PFSK-1 (cell line): Measurements from ENCODE around the gene GSTO2.

Experiments
- POLR2AphosphoS5 ChIP-seq: IDR thresholded peaks from 2 replicates; pipeline ENCODE4 v1.6.1; 2012; ENCODE audit warnings: low read depth, mild to moderate bottlenecking, control low read depth, low read length, moderate library complexity
- REST ChIP-seq, 2 experiments: IDR thresholded peaks; 2 replicates each; pipeline versions ENCODE4 v1.6.1 to v1.8.0; 2011 to 2012; ENCODE audit warnings: low read depth in 2 of 2, low read length in 2 of 2, control low read depth in 1 of 2, inconsistent platforms in 1 of 2, mild to moderate bottlenecking in 1 of 2, moderate library complexity in 1 of 2; ENCODE audit not compliant: insufficient read depth in 1 of 2
- TAF1 ChIP-seq: IDR thresholded peaks from 2 replicates; pipeline ENCODE4 v1.6.1; 2012; ENCODE audit warnings: low read length, control low read depth, borderline replicate concordance; ENCODE audit not compliant: insufficient read depth

GRCh38 chr10:104243512-104243911 is 25.5 kb upstream of the GSTO2 start:
- no peak for TF ChIP-seq REST (IDR thresholded peaks at IDR 0.05; ENCODE audit: insufficient read depth in 1 of 2, low read depth in 2 of 2, low read length in 2 of 2)
- TF ChIP-seq POLR2AphosphoS5, result no peak
- TF ChIP-seq TAF1, result no peak
